K562 (cell line): Measurements from ENCODE around the gene KRT4. TPM values are rescaled to one million over a fixed set of nuclear protein-coding genes. Genes with fewer than 3 reads are reported as not detected.
A peak's percentile ranks its signal among the peaks of the same experiment; 100 is the strongest.

Experiments used
- ATAC-seq: fragments of 200-7000 bp; cut with Tn5 transposase; 3 replicates; pipeline ENCODE4 v1.9.1; 2020; ENCODE audit warnings: moderate library complexity
- BruUV-seq: library from RNA; stranded (reverse); fragments of 400-500 nt; replicated peaks from 2 replicates; lab custom pipeline; 2021; lab: Mats Ljungman, UMichigan
- CTCF ChIA-PET: fragments of 300-600 bp; formaldehyde crosslinking; extraction: SDS; loops from one replicate; lab custom pipeline; 2021; ENCODE audit warnings: low intra/inter-chr PET ratio; lab: Yijun Ruan, JAX
- POLR2A ChIA-PET: fragments of 300-600, 350-650 bp; sonication (Branson Sonifier 250); formaldehyde crosslinking; extraction: SDS; loops from one replicate; lab custom pipeline; 2021; ENCODE audit warnings: antibody characterized with exemption, inconsistent platforms; lab: Yijun Ruan, JAX
- DNase-seq, 4 experiments: peaks; one replicate each; pipeline versions ENCODE4 v3.0.0 to v3.0.0-alpha.2; 2011 to 2018; ENCODE audit warnings: low spot score in 3 of 4, mixed read lengths in 3 of 4; ENCODE audit errors: extremely low read depth in 1 of 4
- FAIRE-seq: peaks from 2 replicates; lab custom pipeline; 2011; peaks lifted over from hg19 to GRCh38; lab: Jason Lieb, UNC
- H2AFZ ChIP-seq: 2 replicates; pipeline ENCODE4 v1.6.0; 2011; ENCODE audit warnings: low read depth, low read length, control low read depth, inconsistent platforms
- H3K27ac ChIP-seq: fragments of 200-600 bp; 3 replicates; pipeline ENCODE4 v1.8.0; 2011; ENCODE audit warnings: low read depth, mild to moderate bottlenecking, control low read depth, inconsistent platforms, low read length, moderate library complexity, mixed read lengths; ENCODE audit errors: extremely low read depth
- H3K27me3 ChIP-seq, 2 experiments: fragments of 300-600 bp in 1 of 2; 2 replicates in 1 of 2; 3 replicates in 1 of 2; pipeline versions ENCODE4 v1.6.0 to v1.8.0; 2011; ENCODE audit warnings: inconsistent platforms in 2 of 2, low read length in 2 of 2, mild to moderate bottlenecking in 1 of 2, mixed read lengths in 1 of 2, moderate library complexity in 1 of 2; ENCODE audit not compliant: control insufficient read depth in 2 of 2, insufficient read depth in 2 of 2
- H3K36me3 ChIP-seq: fragments of 300-600 bp; 3 replicates; pipeline ENCODE4 v1.8.0; 2011; ENCODE audit warnings: mild to moderate bottlenecking, low read length, inconsistent platforms; ENCODE audit not compliant: control insufficient read depth, insufficient read depth
- H3K4me1 ChIP-seq, 2 experiments: fragments of 200-600 bp in 1 of 2; replicated peaks in 1 of 2; 2 replicates in 1 of 2; 3 replicates in 1 of 2; pipeline versions ENCODE4 v1.5.1 to v1.8.0; 2011; ENCODE audit warnings: inconsistent platforms in 2 of 2, low read length in 2 of 2, mild to moderate bottlenecking in 1 of 2, mixed read lengths in 1 of 2, moderate library complexity in 1 of 2; ENCODE audit not compliant: control insufficient read depth in 2 of 2, insufficient read depth in 2 of 2
- H3K4me2 ChIP-seq: 2 replicates; pipeline ENCODE4 v1.6.1; 2011; ENCODE audit warnings: low read length, control low read depth, inconsistent platforms, mixed read lengths; ENCODE audit not compliant: insufficient read depth
- H3K4me3 ChIP-seq: fragments of 200-600 bp; sonication (generic), shearing (Covaris generic); 2 replicates; pipeline ENCODE4 v1.5.1; 2016; ENCODE audit warnings: control low read depth, inconsistent platforms
- H3K79me2 ChIP-seq: fragments of 200-600 bp; 3 replicates; pipeline ENCODE4 v1.8.0; 2011; ENCODE audit warnings: low read length, inconsistent platforms; ENCODE audit not compliant: control insufficient read depth, insufficient read depth
- H3K9ac ChIP-seq, 2 experiments: 2 replicates each; pipeline versions ENCODE4 v1.6.0 to v1.6.1; 2011; ENCODE audit warnings: low read depth in 2 of 2, low read length in 2 of 2, control low read depth in 1 of 2, inconsistent platforms in 1 of 2, mild to moderate bottlenecking in 1 of 2, mixed read lengths in 1 of 2; ENCODE audit not compliant: insufficient read depth in 1 of 2
- H3K9me1 ChIP-seq: one replicate; pipeline ENCODE4 v1.6.0; 2011; ENCODE audit warnings: inconsistent platforms, mild to moderate bottlenecking, low read length, moderate library complexity; ENCODE audit not compliant: control insufficient read depth, insufficient read depth
- H3K9me3 ChIP-seq: replicated peaks from 2 replicates; pipeline ENCODE4 v1.5.1; 2011; ENCODE audit warnings: low read depth, low read length, inconsistent platforms; ENCODE audit not compliant: control insufficient read depth, insufficient read depth
- H4K20me1 ChIP-seq: replicated peaks from 2 replicates; pipeline ENCODE4 v1.6.1; 2011; ENCODE audit warnings: low read length, inconsistent platforms, mixed read lengths; ENCODE audit not compliant: control insufficient read depth, insufficient read depth
- ARID3B ChIP-seq: fragments of 250-450 bp; sonication (Bioruptor Pico); IDR thresholded peaks from 2 replicates; pipeline ENCODE4 v1.4.0; 2020; ENCODE audit warnings: borderline replicate concordance
- EP300 ChIP-seq: IDR thresholded peaks from 2 replicates; pipeline ENCODE4 v1.6.1; 2012; ENCODE audit warnings: low read length, improper control_type of control experiment
- EZH2 ChIP-seq: IDR thresholded peaks from 2 replicates; pipeline ENCODE4 v1.6.1; 2012; ENCODE audit warnings: low read depth, mild to moderate bottlenecking, inconsistent platforms, low read length, borderline replicate concordance
- NR2C2 ChIP-seq, 2 experiments: fragments of 200-800 bp in 1 of 2; sonication (Bioruptor generic) in 1 of 2; sonication (generic) in 1 of 2; formaldehyde crosslinking in 1 of 2; IDR thresholded peaks; 2 replicates each; pipeline versions ENCODE4 v1.6.1 to v1.8.0; 2016 to 2022; ENCODE audit warnings: mild to moderate bottlenecking in 1 of 2, missing compliant biosample characterization in 1 of 2, missing genetic modification characterization in 1 of 2, missing genetic modification reagents in 1 of 2
- POU5F1 ChIP-seq: fragments of 150-350 bp; IDR thresholded peaks from 2 replicates; pipeline ENCODE4 v1.6.1; 2014; ENCODE audit warnings: borderline replicate concordance, low read length, low read depth, mild to moderate bottlenecking; ENCODE audit not compliant: partially characterized antibody
- RFX1 ChIP-seq: fragments of 450-650 bp; IDR thresholded peaks from 2 replicates; pipeline ENCODE4 v1.6.1; 2016; ENCODE audit warnings: mild to moderate bottlenecking, moderate library complexity
- ZNF146 ChIP-seq: IDR thresholded peaks from one replicate; pipeline ENCODE4 v1.6.1; 2018; ENCODE audit warnings: missing compliant biosample characterization; ENCODE audit not compliant: unreplicated experiment
- ZNF592 ChIP-seq: fragments of 450-650 bp; IDR thresholded peaks from 2 replicates; pipeline ENCODE4 v1.6.1; 2017; ENCODE audit warnings: antibody characterized with exemption, mild to moderate bottlenecking
- ZNF609 ChIP-seq: sonication (generic); formaldehyde crosslinking; IDR thresholded peaks from 2 replicates; pipeline ENCODE4 v1.8.1; 2023; ENCODE audit warnings: missing genetic modification reagents, mild to moderate bottlenecking, borderline replicate concordance
- ZZZ3 ChIP-seq: fragments of 450-650 bp; IDR thresholded peaks from 2 replicates; pipeline ENCODE4 v1.6.1; 2016; ENCODE audit warnings: antibody characterized with exemption, mild to moderate bottlenecking, moderate library complexity
- WGBS: fragments of 100-300 bp; shearing (Covaris generic); methylation state at CpG from one replicate; pipeline ENCODE4 v1.1.6; 2016; ENCODE audit warnings: low coverage, mixed read lengths; ENCODE audit not compliant: insufficient coverage; ENCODE audit errors: missing lambda C conversion rate; 5-methylcytosine and 5-hydroxymethylcytosine counted together
- in situ Hi-C: fragments of 300-500 bp; cut with MboI; formaldehyde crosslinking; loops from 4 replicates; pipeline ENCODE4 v1.15.0; 2018; ENCODE audit warnings: inconsistent platforms, mixed read lengths
- intact Hi-C: fragments of 100-400 bp; cut with micrococcal nuclease; formaldehyde crosslinking; loops from 2 replicates; pipeline ENCODE4 v1.14.2; 2022
- polyA plus RNA-seq, 8 experiments: library from polyadenylated mRNA; depleted of rRNA in 4 of 8; stranded (reverse) in 5 of 8; unstranded in 3 of 8; fragments of >200 nt; fragmentation: Nextera tagmentation in 2 of 8; fragmentation: Illumina TruSeq in 1 of 8; extraction: Ambion mirVana in 2 of 8; extraction: Trizol in 1 of 8; gene quantifications; 2 replicates each; pipeline versions ENCODE4 v1.2.1 to v1.2.3, GENCODE V29; 2011 to 2014; ENCODE audit warnings: inconsistent platforms in 1 of 8, missing spikeins in 1 of 8
- total RNA-seq, 7 experiments: library from RNA; depleted of rRNA in 6 of 7; stranded (reverse); fragments of >200 nt in 6 of 7; fragmentation: Illumina TruSeq in 2 of 7; extraction: Trizol in 2 of 7; gene quantifications; 2 replicates each; pipeline versions ENCODE4 v1.2.1 to v1.2.3, GENCODE V29; 2011 to 2021; ENCODE audit warnings: low replicate concordance in 1 of 7

KRT4 gene
- total and polyA plus RNA-seq, 9 of the 15 experiments (the other 6 are each of a cell fraction or from before 2014, with no cell fraction given): not detected

- Histone ChIP-seq H3K4me1 (peaks cover 28 to 37% of the 10 kb centered on the region in 2 experiments; a peak in 4 of 5 replicates), H3K27ac (no peak overlapping the region; the same call in 2 of the 3 replicates), H2AFZ (0 out of 2 replicates have a peak overlapping the region, but pooled peaks have one; percentile 46), H3K79me2 (no peaks in the 10 kb centered on the region), H4K20me1 (no peaks in the 10 kb centered on the region), H3K36me3 (no peaks in the 10 kb centered on the region), H3K9me1 (no peaks in the 10 kb centered on the region), H3K9me3 (no peaks in the 10 kb centered on the region), H3K9ac (peak overlapping the region; percentile 14 to 22; a peak in 2 of 4 replicates), H3K27me3 (no peaks in the 10 kb centered on the region), H3K4me3 (no peak overlapping the region), H3K4me2 (no peak overlapping the region)
- no TSS peak for BruUV-seq
- POLR2A ChIA-PET: interaction anchor here (1.3 to 1.5 kb wide), 2 partner anchors 9 to 10 kb away, joined by 3 to 4 read pairs; no protein-coding TSS in a partner anchor
- FAIRE-seq (no peak), DNase-seq (no peak), ATAC-seq (no peak)
- in situ Hi-C loops: no loop called here
- intact Hi-C loops: no loop called here
- CTCF ChIA-PET: no interaction called here
- 64% methylated on average over 3 of the region's 3 CpGs for WGBS
- TF ChIP-seq ZNF609 (CRISPR knock-in tag): no peak
- TF ChIP-seq NR2C2 (CRISPR knock-in tag; IDR thresholded peaks at IDR 0.05): no peak
- TF ChIP-seq NR2C2 (tag; IDR thresholded peaks at IDR 0.05): no peak
- no peak for TF ChIP-seq ARID3B (CRISPR knock-in tag)
- no peak for TF ChIP-seq ZZZ3
- TF ChIP-seq EP300: no peak
- TF ChIP-seq ZNF592: no peak
- TF ChIP-seq POU5F1: no peak
- no peak for TF ChIP-seq RFX1
- TF ChIP-seq ZNF146 (CRISPR knock-in tag): no peak
- no peak for TF ChIP-seq EZH2
Measured at GRCh38 chr12:52796429-52796794, 17.5 kb downstream of the KRT4 start.
